Breast epithelium (tissue), 3 donors: ENCODE data around the gene TCOF1.

Experiments used
- POLR2A ChIP-seq: fragments of 450-650 bp; IDR thresholded peaks from one replicate; pipeline ENCODE4 v1.6.1; 2016; ENCODE audit warnings: antibody characterized with exemption, mild to moderate bottlenecking, moderate library complexity
- POLR2AphosphoS5 ChIP-seq, 3 donors: sonication (generic); formaldehyde crosslinking; IDR thresholded peaks; one replicate each; pipeline ENCODE4 v1.6.1; 2017; ENCODE audit warnings: antibody characterized with exemption in 3 of 3
- TF ChIP-seq, protein P1 (sequence below), 3 donors: fragments of 450-650 bp; IDR thresholded peaks; one replicate each; pipeline ENCODE4 v1.5.1; 2016 to 2017; ENCODE audit warnings: antibody characterized with exemption in 3 of 3, mild to moderate bottlenecking in 3 of 3, moderate library complexity in 3 of 3

DNA sequence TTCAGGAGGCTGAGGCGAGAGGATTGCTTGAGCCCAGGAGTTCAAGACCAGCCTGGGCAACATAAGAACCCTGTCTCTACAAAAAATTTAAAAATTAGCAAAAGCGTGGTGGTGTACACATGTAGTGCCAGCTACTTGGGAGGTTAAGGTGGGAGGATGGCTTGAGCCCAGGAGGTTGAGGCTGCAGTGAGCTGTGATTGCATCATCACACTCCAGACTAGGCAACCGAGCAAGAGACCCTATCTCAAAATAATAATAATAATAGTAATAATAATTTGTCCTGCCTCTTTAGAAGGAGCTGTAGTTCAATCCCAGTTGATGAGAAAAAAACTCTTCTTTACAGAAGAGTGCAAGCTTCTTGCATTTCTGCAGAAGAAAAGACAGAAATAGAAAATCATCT lies 65.3 kb downstream of the TCOF1 start:
- TF ChIP-seq, protein P1, sequence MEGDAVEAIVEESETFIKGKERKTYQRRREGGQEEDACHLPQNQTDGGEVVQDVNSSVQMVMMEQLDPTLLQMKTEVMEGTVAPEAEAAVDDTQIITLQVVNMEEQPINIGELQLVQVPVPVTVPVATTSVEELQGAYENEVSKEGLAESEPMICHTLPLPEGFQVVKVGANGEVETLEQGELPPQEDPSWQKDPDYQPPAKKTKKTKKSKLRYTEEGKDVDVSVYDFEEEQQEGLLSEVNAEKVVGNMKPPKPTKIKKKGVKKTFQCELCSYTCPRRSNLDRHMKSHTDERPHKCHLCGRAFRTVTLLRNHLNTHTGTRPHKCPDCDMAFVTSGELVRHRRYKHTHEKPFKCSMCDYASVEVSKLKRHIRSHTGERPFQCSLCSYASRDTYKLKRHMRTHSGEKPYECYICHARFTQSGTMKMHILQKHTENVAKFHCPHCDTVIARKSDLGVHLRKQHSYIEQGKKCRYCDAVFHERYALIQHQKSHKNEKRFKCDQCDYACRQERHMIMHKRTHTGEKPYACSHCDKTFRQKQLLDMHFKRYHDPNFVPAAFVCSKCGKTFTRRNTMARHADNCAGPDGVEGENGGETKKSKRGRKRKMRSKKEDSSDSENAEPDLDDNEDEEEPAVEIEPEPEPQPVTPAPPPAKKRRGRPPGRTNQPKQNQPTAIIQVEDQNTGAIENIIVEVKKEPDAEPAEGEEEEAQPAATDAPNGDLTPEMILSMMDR (IDR thresholded peaks at IDR 0.05): no peak
- TF ChIP-seq POLR2A (no peak), POLR2AphosphoS5 (IDR thresholded peaks at IDR 0.05) (no peak)
